ENCODE measurements around the gene NUCB2. TPM values are rescaled to one million over a fixed set of nuclear protein-coding genes. Genes with fewer than 3 reads are reported as not detected.

NUCB2 gene
- polyA plus RNA-seq, 1 donor (not counting 4 experiments of a cell fraction or from before 2014, with no cell fraction given): 44.2 TPM

DNA sequence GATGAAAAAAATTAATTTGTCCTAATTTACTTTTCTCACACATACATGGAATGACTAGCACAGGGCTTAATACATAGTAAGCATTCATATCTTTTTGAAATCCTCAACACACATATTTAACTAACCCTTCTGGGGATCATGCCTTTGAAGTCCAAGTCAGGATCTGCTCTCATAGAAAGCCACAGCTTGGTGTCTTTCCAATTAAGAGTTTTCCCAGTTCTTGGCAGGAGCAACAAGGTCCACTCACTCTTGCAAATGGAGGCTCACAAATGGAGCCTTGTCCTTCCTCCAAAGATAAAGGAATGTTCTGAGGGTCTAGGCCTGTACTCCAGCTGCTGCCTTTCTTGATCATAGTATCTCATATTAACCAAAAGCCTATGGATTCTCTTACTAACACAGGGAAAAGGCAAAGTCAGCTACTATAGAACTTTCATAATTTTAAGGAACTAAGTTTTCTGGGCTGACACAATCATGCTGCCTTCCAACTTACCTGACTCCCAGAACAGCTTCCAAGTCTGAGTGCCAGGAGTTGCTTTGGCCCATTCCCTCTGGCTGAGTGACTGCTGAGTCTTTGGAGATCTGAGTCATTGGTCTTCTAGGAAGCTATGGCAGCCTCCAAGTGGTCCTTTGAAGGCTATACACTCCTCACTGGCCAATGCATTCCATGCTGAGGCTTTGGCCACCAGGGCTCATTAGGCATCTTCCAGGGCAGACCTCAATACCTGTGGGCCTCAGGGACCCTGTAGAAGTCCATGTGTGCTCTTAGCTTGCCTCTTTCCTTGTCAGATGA is 25.8 kb upstream of the NUCB2 start:
- H3K9ac ChIP-seq (ENCODE audit: control insufficient read depth, extremely low read depth, insufficient read depth, low read length): no peak overlapping the region
- TF ChIP-seq EZH2 (IDR thresholded peaks at IDR 0.05; ENCODE audit: low read length): no peak
- TF ChIP-seq CTCF (optimal IDR thresholded peaks at IDR 0.05 in 1 of 3, IDR thresholded peaks at IDR 0.05 in 1 of 3, conservative IDR thresholded peaks at IDR 0.05 in 1 of 3; ENCODE audit: extremely low read depth in 1 of 3, insufficient read depth in 2 of 3, low read length in 3 of 3): no peak
- H4K20me1 ChIP-seq (ENCODE audit: control insufficient read depth, extremely low read depth, insufficient read depth, low read length): no peaks in the 10 kb centered on the region
- no peak overlapping the region for H3K4me3 ChIP-seq (ENCODE audit: control insufficient read depth in 2 of 3, extremely low read depth in 1 of 3, insufficient read depth in 2 of 3, low read depth in 1 of 3, low read length in 3 of 3)
- H3K27me3 ChIP-seq (ENCODE audit: control insufficient read depth, extremely low read depth, insufficient read depth, low read length): no peaks in the 10 kb centered on the region
- no peaks in the 10 kb centered on the region for H3K79me2 ChIP-seq (ENCODE audit: control insufficient read depth, insufficient read depth, low read length)
- FAIRE-seq (no peak), DNase-seq (ENCODE audit: low read depth, low spot score) (no peak)
- no peak overlapping the region for H3K4me2 ChIP-seq (ENCODE audit: control insufficient read depth, extremely low read depth, insufficient read depth, low read depth, low read length)
- dilution Hi-C loops (cut with MboI; ENCODE audit: extremely low pct_ligation_motif_present, low sequenced_read_pairs): no loop called here
- H2AFZ ChIP-seq (ENCODE audit: control insufficient read depth, low read length): no peak overlapping the region
- H3K27ac ChIP-seq (ENCODE audit: control insufficient read depth, insufficient read depth, low read length): no peak overlapping the region
- no peaks in the 10 kb centered on the region for H3K36me3 ChIP-seq (ENCODE audit: control insufficient read depth in 2 of 2, extremely low read depth in 1 of 2, insufficient read depth in 2 of 2, low read length in 2 of 2)
- H3K9me3 ChIP-seq (ENCODE audit: control insufficient read depth, low read depth, low read length): no peaks in the 10 kb centered on the region
- H3K4me1 ChIP-seq (ENCODE audit: control insufficient read depth, extremely low read depth, insufficient read depth, low read length): no peaks in the 10 kb centered on the region
- no peaks in the 10 kb centered on the region for H3K9me1 ChIP-seq (ENCODE audit: control insufficient read depth, extremely low read depth, insufficient read depth, low read length)

DNA sequence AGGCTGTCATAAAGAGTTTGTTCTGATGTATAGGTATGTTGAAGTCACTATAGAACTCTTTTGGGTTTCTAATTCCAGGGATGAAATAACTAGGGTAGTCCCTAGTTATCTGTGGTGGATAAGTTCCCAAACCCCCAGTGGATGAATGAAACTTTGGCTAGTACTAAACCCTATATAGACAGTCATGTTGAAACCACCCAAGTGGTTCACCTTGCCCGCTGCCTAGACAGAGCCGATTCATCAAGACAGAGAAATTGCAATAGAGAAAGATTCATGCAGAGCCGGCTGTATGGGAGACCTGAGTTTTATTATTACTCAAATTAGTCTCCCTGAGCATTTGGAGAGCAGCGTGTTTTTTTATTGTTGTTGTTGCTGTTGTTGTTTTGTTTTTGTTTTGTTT is 23.8 kb upstream of the NUCB2 start:
- dilution Hi-C loops (cut with MboI; ENCODE audit: extremely low pct_ligation_motif_present, low sequenced_read_pairs): no loop called here
- H4K20me1 ChIP-seq (ENCODE audit: control insufficient read depth, extremely low read depth, insufficient read depth, low read length): no peaks in the 10 kb centered on the region
- H3K36me3 ChIP-seq (ENCODE audit: control insufficient read depth in 2 of 2, extremely low read depth in 1 of 2, insufficient read depth in 2 of 2, low read length in 2 of 2): no peaks in the 10 kb centered on the region
- no peak overlapping the region for H3K4me2 ChIP-seq (ENCODE audit: control insufficient read depth, extremely low read depth, insufficient read depth, low read depth, low read length)
- H3K27me3 ChIP-seq (ENCODE audit: control insufficient read depth, extremely low read depth, insufficient read depth, low read length): no peaks in the 10 kb centered on the region
- TF ChIP-seq EZH2 (IDR thresholded peaks at IDR 0.05; ENCODE audit: low read length) (no peak), CTCF (optimal IDR thresholded peaks at IDR 0.05 in 1 of 3, IDR thresholded peaks at IDR 0.05 in 1 of 3, conservative IDR thresholded peaks at IDR 0.05 in 1 of 3; ENCODE audit: extremely low read depth in 1 of 3, insufficient read depth in 2 of 3, low read length in 3 of 3) (no peak)
- H3K79me2 ChIP-seq (ENCODE audit: control insufficient read depth, insufficient read depth, low read length): no peaks in the 10 kb centered on the region
- H2AFZ ChIP-seq (ENCODE audit: control insufficient read depth, low read length): no peak overlapping the region
- peaks cover 15% of the 10 kb centered on the region for H3K4me1 ChIP-seq (ENCODE audit: control insufficient read depth, extremely low read depth, insufficient read depth, low read length)
- no peak overlapping the region for H3K27ac ChIP-seq (ENCODE audit: control insufficient read depth, insufficient read depth, low read length)
- no peak overlapping the region for H3K4me3 ChIP-seq (ENCODE audit: control insufficient read depth in 2 of 3, extremely low read depth in 1 of 3, insufficient read depth in 2 of 3, low read depth in 1 of 3, low read length in 3 of 3)
- no peak overlapping the region for H3K9ac ChIP-seq (ENCODE audit: control insufficient read depth, extremely low read depth, insufficient read depth, low read length)
- no peaks in the 10 kb centered on the region for H3K9me1 ChIP-seq (ENCODE audit: control insufficient read depth, extremely low read depth, insufficient read depth, low read length)
- no peak for DNase-seq (ENCODE audit: low read depth, low spot score)
- FAIRE-seq: no peak
- H3K9me3 ChIP-seq (ENCODE audit: control insufficient read depth, low read depth, low read length): no peaks in the 10 kb centered on the region
